SK-MEL-5 (cell line): ENCODE measurements around the gene GDPD3. TPM values are rescaled to one million over a fixed set of nuclear protein-coding genes. Genes with fewer than 3 reads are reported as not detected.

Experiments used
- DNase-seq: peaks from one replicate; pipeline ENCODE4 v3.0.0-alpha.2; 2016; ENCODE audit warnings: low read depth, low spot score
- in situ Hi-C: cut with HindIII; loops from 2 replicates; pipeline ENCODE4 v1.10.0; 2016; ENCODE audit warnings: low sequenced_read_pairs, high pct_unique_total_duplicates, low pct_unique_long_range_greater_than_20kb
- total RNA-seq: library from RNA; depleted of rRNA; stranded (reverse); fragments of >200 nt; shearing (Covaris generic); gene quantifications from 2 replicates; pipeline ENCODE4 v1.2.3, GENCODE V29; 2014

The GDPD3 gene
- total RNA-seq, 1 experiment from 2014 or later = 0.34 TPM

DNA sequence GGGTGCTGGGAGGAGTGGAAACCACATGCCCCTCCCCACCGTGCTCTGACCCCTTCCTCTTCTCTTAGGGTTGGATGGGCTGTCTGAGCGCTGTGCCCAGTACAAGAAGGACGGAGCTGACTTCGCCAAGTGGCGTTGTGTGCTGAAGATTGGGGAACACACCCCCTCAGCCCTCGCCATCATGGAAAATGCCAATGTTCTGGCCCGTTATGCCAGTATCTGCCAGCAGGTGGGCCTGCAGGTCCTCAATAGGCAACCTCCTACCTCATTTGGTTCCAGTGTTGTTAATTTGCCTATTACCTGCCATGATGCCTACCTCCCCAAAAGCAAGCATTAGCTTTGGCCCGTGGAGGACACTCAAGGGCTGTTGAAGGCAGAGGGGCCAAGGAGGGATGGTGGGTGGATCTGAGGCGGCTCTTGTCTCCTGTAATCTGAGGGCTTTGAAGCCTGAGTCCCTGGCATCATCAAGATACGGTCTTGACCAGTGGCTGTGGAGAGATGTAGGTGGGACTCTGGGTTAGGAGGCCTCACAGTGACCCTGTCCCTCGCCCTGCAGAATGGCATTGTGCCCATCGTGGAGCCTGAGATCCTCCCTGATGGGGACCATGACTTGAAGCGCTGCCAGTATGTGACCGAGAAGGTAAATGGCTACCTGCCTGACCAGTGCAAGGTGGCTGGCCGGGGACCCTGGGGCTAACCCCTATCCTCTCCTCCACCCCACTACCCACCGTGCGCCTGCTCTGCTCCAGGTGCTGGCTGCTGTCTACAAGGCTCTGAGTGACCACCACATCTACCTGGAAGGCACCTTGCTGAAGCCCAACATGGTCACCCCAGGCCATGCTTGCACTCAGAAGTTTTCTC, 44.4 kb downstream of the GDPD3 start:
- DNase-seq = peak; percentile 42
- in situ Hi-C loops = no loop called here

DNA sequence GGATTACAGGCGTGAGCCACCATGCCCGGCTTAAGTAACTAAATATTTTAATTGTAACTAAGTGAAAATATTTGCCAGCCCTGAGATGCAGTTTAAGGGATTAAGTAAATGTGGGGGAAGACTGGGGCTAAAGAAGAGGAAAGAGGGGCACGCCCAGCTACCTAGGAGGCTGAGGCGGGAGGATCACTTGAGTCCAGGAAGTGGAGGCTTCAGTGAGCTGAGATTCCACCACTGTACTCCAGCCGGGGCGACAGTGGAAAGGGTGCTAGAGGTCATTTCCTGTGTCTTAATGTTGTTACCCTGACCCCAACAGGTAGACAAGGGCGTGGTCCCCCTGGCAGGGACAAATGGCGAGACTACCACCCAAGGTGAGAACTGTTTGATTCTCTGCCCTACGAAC, 45.0 kb downstream of the GDPD3 start:
- in situ Hi-C loops = no loop called here
- no peak for DNase-seq

DNA sequence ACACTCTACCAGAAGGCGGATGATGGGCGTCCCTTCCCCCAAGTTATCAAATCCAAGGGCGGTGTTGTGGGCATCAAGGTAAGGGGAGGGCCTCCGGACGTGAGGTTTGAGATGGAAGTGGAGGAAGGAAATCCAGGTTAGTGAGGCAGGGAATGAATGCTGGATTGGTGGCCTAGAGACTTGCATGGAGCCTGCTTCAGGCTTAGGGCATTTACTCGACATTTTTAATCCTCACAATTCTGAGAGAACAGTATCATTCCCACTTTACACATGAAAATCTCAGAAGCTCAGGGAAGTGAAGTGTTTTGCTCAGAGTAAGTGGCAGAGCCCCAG, 45.8 kb downstream of the GDPD3 start:
- in situ Hi-C loops = no loop called here

DNA sequence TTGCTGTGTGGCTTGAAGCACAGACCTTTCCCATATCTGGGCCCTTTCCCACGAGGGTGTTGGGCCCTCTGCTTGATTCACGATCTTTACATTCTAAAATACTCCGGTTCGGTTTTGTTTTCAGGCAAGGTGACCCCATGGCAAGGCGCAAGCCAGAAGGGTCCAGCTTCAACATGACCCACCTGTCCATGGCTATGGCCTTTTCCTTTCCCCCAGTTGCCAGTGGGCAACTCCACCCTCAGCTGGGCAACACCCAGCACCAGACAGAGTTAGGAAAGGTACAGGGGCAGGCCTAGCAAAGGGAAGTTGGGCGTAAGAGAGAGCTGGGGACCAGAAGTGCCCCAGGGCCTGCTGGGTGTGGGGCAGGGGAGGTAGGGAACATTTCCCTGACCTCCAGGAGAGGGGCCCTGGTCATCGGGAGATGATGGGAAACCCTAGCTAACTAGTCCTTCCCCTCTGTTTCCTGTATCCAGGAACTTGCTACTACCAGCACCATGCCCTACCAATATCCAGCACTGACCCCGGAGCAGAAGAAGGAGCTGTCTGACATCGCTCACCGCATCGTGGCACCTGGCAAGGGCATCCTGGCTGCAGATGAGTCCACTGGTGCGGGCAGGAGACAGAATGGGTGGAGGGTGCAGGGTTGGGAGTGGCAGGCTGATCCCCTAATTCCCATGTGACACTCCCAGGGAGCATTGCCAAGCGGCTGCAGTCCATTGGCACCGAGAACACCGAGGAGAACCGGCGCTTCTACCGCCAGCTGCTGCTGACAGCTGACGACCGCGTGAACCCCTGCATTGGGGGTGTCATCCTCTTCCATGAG, 46.4 kb downstream of the GDPD3 start:
- in situ Hi-C loops = no loop called here
- DNase-seq = no peak

More for the DNA sequence above, 45.8 kb downstream of the GDPD3 start:
- no peak for DNase-seq

DNA sequence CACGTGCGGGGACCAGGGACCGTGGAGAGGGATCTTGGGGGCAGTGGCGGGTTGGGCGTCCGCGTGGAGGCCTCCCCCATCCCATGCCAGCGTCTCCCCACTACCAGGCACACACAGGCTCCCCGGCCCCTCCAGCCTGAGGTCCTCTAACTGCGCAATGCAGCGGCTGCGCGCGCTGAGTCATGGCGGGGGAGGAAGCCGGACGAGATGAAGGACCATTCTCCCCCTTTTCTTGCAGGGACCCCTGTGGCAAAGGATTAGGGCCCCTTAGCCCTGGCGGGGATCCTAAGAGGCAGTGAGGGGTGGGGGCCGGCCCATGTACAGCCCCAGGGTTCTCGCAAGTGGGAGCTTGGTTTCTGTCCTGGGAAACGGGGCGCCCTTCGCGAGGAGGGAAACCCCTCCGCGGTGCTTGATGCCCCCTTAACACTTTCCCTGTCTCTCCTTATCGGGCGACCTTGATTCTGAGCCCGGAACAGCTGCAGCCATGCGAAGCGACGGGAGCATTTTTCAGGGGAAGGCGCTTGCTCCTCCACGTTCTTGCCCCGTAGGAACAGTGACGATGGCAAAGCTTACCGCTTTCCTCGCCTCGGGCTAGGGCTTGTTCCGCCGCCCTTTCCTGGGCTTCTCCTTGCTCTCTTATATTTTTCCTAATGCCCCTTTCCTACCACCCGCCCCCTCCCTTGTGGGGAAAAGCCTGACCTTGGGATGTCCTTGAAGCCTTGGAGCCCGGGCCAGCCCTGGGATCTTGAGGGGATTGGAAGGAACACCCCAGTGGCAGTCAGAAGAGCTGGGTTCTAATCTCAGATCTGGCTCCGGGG, 47.2 kb downstream of the GDPD3 start:
- in situ Hi-C loops = no loop called here
- no peak for DNase-seq

DNA sequence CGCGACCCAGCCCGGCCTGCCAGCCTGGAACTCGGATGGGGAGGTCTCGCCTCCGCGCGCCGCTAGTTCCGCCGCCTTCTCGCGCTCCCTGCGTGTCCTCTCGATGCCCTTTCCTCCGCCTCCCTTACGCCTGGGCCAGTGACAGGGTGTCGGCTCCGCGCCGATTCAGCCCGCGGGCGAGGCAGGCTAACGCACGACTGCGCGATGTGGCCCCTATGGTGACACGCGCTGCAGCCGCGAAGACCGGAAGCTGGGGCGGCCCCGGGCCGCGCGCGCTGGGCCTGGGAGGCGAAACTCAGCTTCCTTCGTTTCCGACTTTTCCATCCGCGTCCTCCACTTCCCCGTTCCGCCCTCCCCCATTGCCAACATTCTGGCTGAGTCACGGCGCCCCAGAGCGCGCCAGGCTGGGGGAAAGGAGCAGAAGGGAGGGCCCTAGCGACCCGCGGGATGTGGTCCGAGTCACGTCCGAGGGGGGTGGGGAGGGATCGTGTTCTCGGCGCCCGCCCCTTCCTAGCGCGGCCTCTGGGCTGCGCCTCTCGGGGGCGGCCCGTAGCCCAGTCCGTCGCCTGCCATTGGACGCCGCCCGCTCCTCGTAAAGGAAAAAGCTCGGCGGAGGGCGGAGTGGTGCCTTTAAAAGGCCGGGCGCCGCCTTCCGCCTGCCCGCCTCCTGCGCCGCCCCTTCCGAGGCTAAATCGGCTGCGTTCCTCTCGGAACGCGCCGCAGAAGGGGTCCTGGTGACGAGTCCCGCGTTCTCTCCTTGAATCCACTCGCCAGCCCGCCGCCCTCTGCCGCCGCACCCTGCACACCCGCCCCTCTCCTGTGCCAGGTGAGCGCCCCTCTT, 48.0 kb downstream of the GDPD3 start, which contains the start of gene ALDOA:
TSS of gene ALDOA (plus strand) at position 659 of the 841 bp plus-strand sequence. CDS start 1,138 bp downstream, outside the sequence.
- peak; percentile 95 for DNase-seq
- in situ Hi-C loops = no loop called here

DNA sequence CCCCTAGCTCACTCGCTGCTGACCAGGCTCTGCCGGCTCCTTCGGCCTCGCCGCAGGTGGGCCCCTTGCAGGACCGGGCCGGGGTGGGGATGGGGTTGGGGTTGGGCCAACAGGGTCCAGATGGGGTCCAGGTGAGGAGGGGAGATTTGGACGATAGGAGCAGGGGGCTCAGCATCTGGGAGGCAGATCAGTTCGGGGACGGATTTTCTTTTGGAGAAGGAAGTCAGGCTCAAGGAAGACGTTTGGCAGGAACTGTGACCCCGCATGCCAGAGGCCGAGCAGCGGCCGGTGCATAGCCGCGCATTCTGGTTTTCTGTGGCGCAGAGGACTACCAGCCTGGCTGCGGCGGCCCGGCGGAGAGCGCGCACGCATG, 48.6 kb downstream of the GDPD3 start:
- no peak for DNase-seq
- in situ Hi-C loops = no loop called here

DNA sequence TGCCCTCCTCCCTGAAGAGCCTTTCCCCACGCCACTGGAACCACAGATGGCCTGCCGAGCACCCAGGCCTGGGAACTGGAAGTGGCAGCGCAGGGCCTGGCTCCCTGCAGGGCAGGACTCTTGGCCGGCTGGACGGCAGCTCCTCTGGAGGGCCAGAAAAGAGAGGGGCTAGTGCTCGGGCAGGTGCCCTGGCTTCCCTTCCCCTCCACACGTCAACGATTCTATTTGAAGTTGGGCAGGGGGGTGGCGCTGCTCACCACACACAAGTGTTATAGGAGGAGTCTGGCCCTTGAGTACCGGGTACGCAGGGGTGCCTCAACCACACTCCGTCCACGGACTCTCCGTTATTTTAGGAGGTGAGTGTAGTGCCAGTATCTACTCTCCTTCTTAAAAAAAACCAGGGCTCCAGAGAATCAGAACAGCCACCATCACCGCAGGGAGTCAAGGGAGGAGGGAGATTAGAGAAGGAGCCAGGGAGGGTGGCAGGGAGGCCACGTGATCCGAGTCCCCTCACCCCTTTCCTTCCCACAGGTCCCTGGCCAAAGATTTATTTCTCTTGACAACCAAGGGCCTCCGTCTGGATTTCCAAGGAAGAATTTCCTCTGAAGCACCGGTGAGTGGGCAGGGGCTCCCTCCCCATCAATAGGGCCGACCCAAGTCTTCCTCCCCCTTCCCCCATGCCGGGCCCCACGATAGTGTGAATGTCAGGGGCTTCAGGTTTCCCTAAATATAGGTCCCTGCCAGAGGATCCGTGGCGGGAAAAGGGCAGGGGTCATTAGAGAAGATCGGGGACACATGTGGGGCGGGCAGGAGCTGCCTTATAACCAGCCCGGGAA, 49.2 kb downstream of the GDPD3 start:
- peak; percentile 49 for DNase-seq
- in situ Hi-C loops = no loop called here

DNA sequence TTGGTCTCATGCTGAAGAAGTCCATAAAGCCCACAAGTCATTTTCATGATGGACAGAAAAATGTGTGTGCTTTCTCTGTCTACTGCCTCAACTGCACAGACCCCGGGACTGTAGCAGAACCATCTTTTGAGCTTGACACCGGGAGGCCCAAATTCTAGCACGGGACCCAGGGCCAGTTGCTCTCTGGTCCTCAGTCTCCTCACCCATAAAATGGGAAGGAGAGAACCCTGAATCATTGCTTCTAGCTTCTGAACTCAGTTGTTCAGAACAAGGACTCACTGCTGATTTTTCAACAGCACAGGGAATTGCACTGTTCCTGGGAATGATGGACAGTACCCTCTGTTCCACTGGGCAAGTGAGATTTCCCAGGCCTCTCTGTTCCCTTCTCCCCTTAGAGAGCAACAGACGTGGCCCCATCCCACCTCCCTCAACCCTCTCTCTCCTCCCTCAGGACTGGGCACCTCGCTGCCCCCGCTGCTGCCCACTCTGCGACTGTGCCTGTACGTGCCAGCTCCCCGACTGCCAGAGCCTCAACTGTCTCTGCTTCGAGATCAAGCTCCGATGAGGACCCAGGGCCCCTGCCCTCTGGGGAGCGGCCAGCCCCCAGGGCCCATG, 50.0 kb downstream of the GDPD3 start:
- no peak for DNase-seq
- in situ Hi-C loops = no loop called here

DNA sequence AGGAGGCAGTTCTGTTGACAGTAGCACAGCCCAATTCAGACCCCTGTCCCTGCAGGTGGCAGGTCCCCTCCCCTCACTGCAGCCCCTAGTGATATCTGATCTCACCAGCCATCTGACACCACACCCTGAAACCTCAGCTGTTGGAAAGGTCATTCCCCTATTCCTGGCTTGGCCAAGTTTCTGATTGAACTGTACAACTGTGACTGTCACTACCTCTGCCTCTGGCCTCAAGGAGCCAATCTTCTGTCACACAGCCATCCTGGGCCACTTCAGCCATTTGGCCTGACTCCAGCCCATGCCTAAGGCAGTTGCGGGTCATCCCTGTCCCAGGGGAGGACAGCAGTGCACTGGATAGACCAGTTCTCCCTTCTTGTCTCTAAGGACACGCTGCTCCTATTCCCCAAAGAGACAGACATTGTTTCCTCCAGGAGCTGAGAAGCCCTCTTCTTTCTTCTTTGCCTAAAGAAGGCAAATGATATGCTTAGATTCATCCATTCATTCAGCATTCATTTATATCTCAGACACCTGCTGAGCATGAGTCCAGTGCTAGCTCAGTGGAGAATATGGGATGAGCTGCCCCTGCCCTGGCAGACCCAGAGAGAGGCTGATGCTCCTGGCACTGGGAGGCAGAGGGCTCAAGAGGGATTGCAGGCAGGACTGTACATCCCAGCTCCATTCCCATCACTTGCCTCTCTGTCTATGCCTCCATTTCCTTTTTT, 52.3 kb downstream of the GDPD3 start:
- in situ Hi-C loops = no loop called here
- no peak for DNase-seq

DNA sequence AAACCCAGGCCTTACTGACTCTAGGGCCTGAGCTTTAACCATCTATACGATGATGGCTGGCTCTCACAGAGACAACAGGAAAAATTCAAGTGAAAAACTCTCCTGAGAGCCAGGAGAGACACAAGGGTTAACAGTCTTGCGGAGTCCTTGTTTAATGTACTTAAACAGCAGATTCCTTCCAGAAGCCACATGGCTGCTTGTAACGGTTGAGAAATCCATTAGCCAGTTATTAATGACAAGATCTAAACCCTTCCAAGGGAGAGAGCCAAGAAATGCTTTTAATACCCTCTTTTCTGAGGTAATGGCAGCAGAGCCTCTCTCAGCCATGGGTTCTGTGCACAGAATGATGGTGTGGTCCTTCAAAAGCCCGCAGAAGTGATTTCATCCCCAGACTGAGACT, 53.0 kb downstream of the GDPD3 start:
- no peak for DNase-seq
- in situ Hi-C loops = no loop called here

DNA sequence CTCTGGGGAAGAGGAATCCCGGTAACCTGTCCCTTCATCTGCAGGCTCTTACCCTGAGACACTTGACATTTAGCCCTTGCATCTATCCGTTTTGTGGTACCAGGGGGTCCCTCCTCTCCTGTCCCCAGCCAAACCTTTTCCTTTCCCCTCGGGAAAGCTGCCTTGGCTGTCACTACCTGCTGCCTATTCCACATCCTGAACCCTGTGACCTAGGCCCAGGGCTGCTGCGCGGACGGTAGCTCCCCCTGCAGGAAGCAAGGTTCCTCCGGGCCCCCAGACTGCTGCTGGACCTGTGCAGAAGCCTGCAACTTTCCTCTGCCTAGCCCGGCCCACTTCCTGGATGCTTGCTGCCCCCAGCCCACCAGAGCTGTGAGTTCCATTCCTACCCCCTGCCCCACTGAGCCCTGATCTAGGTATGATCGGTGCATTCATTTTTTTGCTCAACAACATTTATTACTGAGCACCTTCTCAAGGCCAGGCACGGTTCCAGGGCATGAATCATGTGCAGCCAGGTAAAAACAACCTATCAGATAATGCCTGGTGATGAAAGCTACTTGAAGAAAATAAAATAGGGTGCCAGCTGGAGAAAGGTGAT, 58.3 kb downstream of the GDPD3 start:
- in situ Hi-C loops = no loop called here
- DNase-seq = peak; percentile 60
